ENCODE measurements around the gene ATG3.
"Not testable (repeated sequence)": the region's sequence is repeated elsewhere in the genome, so short reads cannot be mapped to it uniquely, and the experiment has no call there.

The ATG3 gene

DNA sequence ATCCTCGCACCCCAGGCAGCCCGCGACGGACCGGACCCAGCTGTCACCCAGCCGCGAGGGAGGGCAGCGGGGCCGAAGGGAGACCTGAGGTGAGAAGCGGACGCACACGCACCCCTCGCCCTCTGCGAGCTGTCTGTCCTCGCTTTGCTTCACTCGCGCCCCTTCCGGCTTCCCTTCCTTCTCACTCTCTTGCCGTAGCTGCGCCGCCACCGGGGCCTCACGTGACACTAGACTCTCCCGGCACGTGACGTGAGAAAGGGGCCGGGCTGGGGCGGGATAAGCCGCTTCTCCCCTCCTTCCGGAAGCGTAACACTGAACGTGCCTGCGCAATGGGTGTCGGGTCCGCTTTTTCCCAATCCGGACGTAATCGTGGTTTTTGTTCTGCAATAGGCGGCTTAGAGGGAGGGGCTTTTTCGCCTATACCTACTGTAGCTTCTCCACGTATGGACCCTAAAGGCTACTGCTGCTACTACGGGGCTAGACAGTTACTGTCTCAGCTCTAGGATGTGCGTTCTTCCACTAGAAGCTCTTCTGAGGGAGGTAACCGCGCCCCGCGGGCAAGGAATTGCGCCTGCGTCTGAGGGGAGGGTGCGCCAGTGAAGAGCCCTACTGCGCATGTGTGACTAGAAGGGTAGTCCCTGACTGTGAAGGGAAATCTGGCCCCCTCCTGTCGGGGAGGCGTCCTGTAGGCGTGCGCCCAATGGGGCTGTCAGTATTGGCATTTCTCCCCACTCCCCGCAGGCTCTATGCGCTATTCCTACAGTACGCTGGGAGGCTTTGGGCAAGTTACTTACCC lies at the start of gene ATG3, which contains the start of gene SLC35A5:
ATG3 (minus strand) TSS at position 229 of the 796 bp plus-strand sequence. CDS start 434 bp downstream, outside the sequence.
SLC35A5 (plus strand) TSS at position 312 of the 796 bp plus-strand sequence. CDS start 1,359 bp downstream, outside the sequence.
- peak; percentile 99 for DNase-seq

DNA sequence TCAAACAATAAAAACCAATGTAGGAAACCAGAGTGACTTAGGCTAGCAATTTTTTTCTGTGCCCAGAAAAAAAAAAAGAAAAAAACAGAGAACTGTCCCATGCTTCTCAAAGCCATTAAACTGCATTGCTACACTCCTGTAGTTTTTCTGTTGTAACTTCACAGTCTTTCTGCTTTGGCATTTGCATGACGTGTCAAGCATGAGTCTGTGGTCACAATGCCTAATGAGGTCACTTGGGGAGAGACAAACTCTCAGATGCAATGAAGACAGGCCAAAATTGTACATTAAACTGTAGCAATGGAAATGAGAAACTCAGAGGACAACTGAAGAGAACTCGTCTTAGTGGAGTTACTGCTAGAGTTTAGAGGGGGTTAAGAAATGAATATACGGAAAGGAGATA lies 48.4 kb upstream of the ATG3 start:
- DNase-seq = no peak

DNA sequence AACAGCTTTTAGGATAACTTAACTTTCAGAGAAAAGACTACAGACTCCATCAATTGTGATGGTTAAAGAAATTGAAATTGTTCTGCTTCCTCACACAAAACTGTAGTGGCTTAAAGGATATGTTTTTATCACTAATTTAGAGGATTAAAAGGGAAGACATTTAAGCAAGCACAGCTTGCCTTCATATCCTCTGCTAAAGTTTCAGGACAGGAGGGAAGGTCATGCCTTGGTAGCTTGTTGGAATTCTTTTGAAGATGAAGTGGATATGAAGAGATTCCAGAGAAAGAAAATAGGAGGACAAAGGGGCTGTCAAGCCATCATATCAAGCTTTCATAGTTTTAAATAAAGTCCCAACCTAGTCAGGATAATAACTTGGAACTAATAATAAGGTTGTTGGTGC lies 46.1 kb upstream of the ATG3 start:
- DNase-seq = no peak

DNA sequence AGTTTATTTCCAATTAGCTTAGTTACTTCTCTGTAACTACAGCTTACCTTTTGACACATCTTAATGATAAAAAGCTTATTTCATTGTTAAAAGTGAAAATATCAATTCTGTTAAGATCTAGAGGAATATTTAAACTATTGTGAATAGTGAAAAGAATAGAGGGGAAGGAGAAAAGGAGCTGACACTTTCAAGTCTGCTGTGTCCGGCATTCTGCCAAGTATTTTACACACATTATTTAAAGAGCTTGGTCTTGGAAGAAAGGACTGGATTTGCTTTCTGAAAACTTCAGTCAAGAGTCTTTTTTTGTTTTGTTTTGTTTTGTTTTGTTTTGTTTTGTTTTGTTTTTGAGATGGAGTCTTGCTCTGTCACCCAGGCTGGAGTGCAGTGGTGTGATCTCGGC lies 44.3 kb upstream of the ATG3 start:
- DNase-seq = no peak

DNA sequence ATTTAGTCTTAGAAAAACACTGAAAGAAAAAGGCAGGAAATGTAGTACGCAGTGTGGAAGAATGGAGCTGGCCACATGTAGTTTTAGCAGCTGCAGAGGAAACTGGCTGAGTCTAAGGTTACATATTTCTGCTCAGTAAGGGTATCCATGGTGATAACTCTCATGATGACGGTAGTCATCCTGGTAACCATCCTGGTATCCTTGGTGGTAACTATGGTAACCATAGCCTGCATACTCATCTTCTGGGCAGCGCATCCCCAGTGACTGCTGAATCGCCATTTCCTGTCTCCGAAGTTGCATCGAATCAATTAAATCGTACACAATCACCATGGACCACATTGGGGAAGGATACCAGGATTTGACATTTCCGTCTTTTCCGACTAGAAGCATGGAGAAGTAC lies 43.5 kb upstream of the ATG3 start:
- DNase-seq = no peak

DNA sequence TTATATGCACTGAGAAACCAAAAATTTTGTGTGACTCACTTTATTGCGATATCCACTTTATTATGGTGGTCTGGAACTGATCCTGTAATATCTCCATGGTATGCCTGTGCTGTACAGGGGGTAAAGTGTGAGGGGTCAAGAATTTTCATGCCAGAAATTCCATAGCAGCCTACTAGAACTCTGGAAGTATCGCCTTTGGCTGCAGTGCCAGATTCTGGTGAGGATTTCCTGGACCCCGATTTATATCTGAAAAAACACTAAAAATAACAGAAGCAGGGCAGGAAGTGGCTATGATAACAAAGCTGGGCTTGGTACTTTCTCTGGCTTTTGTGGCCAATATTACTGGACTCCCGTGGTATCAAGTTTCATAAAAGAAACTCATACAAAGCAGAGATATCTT lies 42.8 kb upstream of the ATG3 start:
- no peak for DNase-seq

DNA sequence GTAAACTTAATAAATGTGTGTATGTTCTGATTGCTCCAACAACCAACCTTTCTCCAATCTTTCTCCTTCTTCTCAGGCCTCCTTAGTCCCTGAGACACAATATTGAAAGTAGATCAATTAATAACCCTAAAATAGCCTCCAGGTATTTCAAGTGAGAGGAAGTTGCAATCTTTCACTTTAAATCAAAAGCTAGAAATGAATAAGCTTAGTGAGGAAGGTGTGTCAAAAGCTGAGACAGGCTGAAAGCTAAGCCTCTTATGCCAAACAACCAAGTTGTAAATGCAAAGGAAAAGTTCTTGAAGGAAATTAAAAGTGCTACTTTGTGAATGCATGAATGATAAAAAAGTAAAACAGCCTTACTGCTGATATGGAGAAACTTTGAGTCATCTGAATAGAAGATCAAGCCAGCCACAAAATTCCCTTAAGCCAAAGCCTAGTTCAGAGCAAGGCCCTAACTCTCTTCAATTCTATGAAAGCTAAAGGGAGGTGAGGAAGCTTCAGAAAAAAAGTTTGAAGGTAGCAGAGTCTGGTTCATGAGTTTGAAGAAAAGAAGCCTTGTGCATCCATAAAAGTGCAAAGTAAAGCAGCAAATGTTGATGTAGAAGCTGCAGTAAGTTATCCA lies 40.6 kb upstream of the ATG3 start:
- DNase-seq = no peak

DNA sequence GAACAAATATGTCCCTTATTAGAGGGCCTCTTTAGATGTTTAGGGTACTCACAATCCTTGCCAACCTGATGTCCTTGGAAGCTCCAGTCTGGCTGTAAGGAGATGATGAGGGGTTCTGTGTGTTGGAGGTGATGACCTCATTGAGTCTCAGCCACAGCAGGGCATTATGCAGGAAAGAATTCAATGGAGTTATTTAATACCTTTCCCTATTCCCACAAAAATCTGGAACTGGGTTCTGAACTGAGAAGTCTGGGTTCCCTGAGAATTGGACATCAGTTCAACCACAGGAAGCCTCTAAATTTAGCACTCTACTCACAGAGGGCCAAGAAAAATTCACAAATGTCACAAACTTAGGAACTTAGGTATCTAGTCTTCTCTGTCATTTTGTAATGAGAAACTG lies 37.0 kb upstream of the ATG3 start:
- DNase-seq = no peak

DNA sequence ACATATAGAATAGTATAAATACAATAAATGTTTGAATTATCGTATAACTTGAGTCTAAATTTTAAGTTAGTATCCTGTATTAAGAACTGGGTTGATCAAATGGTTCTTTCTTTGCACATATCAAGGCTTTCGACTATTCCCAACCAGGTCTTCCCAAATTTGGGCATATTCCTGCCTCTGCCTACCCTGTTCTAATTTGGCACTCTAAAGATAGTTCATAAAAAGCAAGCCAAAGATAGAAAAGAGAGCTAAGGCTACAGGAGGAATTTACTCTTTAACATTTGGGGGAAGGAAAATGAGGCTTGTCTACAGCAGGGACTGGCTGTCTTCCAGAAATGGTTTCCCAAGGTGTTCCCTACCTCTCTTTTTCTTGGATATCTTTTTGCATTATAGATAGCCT lies 36.2 kb upstream of the ATG3 start:
- DNase-seq = no peak

DNA sequence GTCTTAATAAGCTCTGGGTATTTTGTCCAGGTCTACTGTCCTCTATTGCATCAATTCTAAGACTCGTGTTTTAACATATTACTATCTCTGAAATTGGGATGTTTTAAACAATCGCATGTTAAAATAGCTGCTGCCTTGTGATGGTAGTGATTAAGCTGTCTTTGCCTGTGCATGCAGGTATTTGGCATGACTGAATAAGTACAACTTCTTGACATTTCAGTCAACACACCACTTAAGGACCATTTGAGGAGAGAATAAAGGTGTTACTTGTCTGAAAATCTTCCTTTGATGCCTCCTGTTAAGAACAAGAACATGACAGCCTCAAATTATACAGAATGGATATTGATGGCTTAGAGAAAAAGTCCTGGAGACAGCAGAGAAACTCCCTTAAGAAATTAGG lies 33.1 kb upstream of the ATG3 start:
- no peak for DNase-seq

DNA sequence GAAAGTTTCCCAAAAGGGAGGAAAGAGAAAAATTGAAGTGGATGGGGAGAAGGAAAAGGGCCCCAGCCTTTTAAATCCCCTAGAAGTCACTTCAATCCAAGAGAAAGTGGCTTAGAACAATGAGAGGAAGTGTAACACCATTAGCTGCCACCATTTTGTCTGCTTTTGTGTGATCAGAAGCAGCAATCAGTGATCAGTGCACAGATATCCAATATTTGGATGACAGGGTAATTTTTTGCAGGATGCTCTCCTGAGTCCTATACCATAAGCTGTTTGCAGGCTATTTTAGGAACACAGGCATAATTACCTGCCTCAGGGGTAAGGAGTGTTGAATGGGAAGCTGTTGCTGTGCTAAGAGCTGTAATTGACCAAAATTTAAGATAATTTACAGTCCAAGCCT lies 31.5 kb upstream of the ATG3 start:
- no peak for DNase-seq

DNA sequence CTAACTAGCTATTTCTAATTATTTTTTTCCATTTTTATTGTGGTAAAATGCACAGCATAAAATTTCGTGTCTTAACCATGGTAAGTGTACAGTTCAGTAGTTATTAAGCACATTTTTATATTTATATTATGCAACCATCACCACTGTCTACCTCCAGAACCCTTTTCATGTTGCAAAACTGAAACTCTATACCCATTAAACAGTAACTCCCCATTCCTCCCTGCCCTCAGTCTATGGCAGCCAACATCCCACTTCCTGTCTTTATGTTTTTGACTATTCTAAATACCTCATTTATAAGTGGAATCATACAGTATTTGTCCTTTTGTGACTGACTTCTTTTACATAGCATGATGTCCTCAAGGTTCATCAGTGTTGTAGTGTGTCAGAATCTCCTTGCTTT lies 25.6 kb upstream of the ATG3 start:
- no peak for DNase-seq

DNA sequence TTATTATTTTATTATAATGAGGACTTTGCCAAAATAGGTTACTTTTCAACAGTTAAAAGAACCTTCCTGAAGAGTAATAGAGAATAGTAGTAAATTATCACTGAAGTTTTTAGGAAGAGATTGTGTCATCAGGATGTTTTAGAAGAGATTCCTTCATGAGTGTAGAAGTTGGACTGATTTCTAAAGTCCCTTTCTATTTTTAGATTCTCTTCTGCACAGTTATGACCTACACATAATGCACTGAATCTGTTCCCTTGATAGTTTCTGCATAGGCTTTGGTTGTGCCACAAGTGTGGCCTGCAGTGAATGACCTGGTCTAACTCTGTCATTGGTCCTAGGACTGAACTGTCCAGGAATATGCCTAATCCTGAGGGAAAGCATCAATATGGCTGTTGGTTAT lies 24.0 kb upstream of the ATG3 start:
- no peak for DNase-seq

DNA sequence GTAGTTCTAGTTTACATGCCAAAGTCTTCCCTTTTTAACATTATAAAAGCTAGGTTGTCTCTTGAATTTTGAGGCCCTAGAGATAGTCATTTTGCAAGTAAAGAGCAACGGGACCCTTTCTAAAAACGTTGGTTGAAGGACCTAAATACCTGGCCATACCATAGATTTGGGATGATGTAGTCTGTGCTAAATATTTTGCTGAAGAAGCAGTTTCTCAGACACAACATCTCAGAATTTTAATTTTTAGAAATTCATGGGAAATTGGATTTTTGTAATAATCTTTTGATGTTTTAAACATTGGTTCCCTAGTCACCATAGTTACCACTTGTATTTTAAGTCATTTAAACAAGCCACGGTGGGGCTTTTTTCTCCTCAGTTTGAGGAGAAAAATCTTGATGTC lies 21.3 kb upstream of the ATG3 start:
- DNase-seq = no peak

DNA sequence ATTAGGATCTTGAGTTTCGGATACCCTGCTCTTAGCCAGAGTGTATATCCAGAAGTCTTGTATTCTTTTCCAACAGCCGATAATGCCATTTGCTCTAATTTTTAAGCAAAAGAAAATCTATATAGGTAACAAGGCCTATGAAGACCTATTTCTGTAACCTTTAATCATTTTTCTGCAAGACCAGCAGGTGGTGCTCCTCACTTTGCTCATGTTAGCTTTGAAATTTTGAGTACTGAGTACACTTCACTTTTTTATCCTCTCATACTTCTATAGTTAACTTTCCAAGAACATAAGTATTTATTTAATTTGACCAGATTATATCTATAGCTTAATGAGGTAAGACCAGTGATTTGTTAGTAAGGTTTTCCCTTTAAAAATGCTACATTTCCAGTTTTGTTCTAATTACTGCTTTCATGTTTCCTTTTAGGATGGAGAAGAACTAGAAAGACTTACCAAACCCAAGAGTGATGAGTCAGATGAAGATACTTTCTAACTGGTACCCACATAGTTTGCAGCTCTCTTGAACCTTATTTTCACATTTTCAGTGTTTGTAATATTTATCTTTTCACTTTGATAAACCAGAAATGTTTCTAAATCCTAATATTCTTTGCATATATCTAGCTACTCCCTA lies 20.6 kb upstream of the ATG3 start:
- DNase-seq = peak; percentile 25

DNA sequence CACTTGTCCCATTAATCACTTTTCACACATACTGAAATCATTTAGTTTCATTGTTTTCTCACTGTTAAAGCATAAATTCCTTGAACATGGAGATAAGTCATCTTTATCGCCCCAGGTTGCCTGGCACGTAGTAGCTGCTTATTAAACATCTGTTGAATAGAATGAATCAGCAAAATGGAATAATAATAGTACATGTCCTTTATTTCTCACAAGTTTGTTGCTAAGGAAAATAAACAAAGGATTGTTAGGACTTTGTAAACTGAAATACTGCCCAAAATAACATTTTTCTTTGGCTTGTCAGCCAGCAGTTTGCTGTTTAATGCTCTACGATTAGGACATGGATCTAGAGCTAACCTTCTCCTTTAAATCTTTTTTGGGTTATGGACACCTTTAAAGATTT lies 17.9 kb upstream of the ATG3 start:
- DNase-seq = no peak

DNA sequence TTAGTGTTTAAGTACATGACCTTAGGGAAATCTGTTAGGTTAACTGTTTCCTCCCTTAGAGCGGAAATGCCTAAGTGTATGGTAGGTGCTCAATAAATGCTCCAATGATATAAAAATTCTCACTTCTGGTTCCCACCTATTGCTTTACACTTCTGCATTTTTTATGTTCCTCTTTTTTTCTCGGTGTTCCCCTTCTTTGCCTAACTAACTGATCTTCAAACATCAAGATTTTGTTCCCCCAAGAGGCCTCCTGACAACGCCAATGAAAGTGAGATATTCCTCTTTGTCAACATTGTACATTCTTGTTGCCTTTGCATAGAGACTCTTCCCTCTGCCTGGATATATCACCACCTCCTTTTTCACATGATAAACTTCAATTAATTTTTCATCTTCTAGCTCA lies 17.5 kb upstream of the ATG3 start:
- DNase-seq = no peak

DNA sequence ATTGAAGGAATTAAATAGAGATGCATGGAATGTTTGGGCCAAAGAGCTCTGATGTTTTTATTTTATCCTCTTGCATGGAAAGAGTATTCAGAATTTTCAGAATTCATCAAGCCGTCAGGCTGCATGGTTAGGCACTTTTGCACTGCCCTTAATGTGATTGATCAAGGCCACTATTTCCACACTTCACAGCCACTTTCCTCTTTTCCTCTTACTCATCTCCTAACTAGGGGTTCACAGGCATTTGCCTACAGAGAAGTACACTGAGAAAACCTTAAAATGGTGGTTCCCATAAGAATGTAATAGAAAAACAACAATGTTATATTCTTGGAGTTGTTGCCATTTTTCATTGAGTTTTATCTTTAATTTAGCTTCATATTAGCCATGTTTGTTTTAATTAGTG lies 10.9 kb upstream of the ATG3 start:
- DNase-seq = no peak

DNA sequence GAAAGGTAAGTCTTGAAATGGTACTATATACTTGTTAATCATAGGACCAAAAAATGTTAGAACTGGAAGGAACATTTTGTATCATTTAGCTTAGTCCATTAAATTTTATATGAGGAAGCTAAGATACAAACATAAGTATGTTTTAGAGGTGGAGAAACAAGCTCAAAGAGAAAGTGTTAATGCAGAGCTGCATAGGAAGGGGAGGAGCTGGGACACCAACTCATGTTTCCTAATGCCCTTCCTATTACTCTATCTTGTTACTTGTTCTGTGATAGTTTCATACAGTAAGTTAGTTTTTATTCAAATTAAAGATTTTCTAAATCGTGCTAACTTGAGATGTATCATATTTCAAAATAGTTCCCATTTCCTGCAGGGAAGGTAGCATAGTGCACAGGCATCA lies 7.5 kb upstream of the ATG3 start:
- no peak for DNase-seq

DNA sequence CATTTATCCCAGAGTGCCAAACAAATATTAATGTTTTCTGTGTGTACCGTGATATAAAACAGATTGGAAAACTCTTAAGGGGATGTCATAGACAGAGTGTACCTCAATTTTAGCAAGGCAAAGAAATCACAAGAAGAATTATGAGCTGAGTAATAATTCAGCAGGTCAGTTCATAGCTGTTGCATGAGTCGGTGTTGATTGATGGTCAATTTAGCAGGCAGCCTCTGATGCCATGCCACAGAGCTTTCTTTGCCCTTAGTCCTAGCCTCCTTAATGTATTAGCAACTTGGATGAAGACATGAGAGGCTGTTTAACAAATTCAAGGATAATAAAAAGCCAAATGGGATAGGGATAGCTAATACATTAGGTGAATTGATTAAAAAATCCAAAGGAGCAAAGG lies 6.9 kb upstream of the ATG3 start:
- DNase-seq = no peak

DNA sequence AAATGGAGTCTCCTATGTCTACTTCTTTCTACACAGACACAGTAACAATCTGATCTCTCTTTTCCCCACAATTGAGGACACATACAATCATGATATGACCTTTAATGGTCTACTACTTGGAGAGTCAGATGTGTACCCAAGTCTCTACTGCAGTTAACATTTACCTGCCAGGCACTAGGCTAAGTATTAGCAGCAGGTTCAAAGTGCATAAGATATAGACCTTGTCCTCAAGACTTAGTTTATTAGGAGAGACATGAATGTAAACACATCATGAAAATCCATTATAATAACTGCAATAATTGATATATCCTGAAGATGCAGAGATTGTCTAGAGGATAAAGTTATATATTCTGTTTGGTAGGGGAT lies 3.2 kb upstream of the ATG3 start:
- no peak for DNase-seq

DNA sequence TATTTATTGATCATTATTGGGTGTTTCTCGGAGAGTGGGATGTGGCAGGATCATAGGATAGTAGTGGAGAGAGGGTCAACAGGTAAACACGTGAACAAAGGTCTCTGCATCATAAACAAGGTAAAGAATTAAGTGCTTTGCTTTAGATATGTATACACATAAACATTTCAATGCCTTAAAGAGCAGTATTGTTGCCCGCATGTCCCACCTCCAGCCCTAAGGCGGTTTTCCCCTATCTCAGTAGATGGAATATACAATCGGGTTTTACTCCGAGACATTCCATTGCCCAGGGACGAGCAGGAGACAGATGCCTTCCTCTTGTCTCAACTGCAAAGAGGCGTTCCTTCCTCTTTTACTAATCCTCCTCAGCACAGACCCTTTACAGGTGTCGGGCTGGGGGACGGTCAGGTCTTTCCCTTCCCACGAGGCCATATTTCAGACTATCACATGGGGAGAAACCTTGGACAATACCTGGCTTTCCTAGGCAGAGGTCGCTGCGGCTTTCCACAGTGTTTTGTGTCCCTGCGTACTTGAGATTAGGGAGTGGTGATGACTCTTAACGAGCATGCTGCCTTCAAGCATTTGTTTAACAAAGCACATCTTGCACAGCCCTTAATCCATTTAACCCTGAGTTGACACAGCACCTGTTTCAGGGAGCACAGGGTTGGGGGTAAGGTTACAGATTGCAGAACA lies 2.6 kb upstream of the ATG3 start:
- not testable (repeated sequence) for DNase-seq

DNA sequence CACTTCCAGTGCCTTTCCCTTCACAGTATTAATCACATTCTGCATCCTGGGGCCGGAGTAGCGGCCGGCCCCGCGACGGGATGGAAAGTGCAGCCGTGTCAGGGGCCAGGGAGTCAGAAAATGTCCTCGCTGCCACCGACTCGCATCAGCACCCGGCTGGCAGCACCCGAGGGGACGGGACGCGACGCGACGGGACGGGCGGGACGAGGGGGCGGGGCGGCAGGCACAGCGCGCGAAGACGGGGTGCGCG lies 353 bp downstream of the ATG3 start:
- no peak for DNase-seq

Measured in activated naive CD4-positive, alpha-beta T cell treated with Interleukin-2 at 50 U/mL for 16 hours (primary cell).